GM19238 (cell line): ENCODE results near the gene RGS7BP.

ENCODE experiments used
- DNase-seq: peaks from one replicate; pipeline ENCODE4 v3.0.0; 2011; ENCODE audit warnings: low spot score; ENCODE audit not compliant: insufficient read length

RGS7BP gene

DNA sequence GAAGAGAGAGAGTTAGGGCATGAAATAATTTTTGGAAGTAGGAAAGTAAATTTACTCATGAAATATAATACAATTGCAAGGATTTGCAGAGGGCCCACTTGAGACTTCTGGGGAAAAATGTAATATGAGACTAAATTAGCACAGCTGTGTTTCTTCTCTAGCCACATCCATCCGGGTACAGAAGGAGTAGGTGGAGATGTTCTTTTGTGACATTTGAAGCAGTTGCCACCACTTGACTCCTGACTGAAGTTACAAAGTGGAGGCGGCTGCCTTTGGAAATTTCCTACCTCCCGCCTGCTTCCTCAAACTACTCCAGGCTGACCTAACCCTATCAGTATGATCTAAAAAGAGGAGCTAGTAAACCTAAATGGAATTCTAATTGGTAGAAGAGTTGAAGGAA is 126.4 kb downstream of the RGS7BP start:
- no peak for DNase-seq

DNA sequence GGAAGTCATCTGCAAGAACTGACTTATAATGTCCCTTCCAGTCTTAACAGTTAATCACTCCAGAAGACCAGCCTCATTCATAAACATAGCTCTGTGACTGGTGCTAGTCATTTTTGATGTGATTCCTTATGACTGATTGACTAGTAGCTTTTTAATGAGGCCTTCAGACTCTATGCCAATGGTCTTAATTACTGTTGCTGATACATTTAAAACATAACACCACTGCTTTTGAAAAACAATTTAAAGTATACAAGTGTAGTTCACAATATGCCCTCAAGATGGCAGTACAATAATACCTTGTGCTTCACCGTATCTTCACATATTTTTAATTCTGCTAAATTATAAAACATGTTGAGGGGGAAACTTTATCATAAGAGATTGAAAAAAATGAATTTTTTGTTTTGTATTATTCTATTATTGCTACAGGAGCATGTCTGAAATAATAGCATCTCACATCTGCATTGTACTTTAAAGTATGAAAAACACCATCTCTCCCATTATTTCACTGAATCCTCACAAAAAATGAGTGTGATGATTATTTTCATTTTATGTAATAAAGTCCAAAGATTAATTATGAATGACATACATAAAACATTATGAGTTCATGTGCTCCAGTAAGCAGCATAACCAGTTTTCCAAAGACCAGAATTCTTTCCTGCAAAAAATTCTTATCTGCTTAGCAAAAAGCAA is 129.3 kb downstream of the RGS7BP start:
- no peak for DNase-seq

DNA sequence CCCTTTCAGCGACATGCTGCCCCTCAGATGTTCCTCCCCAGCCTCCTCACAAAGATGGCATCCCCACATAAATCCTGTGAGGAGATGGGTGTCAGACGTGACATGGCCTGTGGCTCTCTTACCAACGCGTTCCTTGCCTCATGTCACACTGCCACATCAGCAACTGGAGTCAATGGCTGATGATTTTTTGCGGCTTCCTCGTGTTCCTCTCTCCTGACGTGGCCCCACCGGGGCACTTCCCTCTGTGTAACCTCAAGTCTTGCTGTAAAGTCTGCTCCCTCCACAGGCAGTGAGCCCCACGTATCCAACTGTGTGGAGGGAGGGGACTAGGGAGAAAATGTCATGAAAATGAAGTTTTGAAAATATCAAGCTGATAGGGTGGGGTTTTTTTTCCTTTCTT is 131.3 kb downstream of the RGS7BP start:
- DNase-seq = no peak

DNA sequence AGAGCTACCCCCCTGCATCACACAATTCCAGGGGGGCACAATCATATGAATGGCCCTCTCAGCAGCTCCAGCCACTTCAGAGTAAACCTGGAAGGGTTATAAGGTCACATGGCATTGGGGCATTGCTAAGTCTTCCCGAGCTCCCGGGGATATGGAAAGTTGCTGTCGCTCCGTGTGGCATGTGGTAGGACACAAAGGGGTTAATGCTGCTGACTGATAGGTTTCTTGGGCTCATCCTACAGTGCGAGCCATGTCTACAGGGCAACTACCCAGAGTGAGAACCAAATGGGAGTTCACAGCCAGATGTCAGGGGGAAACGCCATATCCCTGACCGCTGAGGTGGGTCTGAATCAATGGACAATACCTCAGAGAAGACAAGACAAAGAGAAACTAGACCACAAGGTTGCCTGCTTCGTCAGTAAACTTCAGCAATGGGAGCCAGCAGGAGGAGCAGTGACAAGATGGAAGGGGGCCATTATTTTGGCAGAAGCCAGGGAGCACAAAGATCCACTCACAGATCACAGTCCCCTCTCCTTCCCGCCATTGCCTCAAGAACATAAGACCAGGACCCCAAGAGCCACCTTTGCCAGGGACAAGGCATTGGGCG is 132.1 kb downstream of the RGS7BP start:
- no peak for DNase-seq

DNA sequence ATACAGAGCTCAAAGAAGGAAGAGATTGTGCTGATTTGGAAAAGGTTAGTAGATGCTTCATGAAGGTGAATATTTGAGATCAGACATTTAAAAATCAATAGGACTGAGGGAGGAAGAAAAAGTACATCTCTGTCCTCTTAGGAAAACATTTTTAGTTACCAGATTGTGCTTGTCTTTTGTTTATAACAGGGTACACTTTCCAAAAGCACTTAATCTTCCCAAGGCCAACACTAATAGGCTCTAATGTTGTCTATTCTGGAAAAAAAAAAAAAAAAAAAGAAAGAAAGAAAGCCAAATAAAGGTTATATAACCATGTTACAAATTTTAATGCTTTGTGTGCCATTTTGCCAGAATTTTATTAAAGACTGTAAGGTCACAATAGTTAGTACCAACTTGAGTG is 139.0 kb downstream of the RGS7BP start:
- no peak for DNase-seq

DNA sequence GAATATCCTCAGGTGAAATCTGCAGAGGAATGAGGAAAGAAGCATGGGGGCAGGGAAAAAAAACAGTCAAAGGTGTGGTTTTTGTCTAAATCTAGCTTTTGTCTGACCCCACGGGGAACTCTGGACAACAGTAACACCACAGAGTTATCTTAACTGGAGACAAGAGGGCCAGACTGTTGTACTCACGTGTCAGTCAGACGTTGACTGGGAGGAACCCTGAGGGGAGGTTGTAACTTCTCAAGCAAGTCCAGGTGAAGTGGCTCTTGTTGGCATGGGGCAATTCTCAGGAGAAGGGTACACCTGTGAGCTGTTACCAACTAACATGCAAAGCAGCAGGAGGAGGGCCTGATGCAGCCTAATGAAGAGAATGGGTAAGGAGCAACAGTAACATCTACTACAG is 140.4 kb downstream of the RGS7BP start:
- DNase-seq = no peak

DNA sequence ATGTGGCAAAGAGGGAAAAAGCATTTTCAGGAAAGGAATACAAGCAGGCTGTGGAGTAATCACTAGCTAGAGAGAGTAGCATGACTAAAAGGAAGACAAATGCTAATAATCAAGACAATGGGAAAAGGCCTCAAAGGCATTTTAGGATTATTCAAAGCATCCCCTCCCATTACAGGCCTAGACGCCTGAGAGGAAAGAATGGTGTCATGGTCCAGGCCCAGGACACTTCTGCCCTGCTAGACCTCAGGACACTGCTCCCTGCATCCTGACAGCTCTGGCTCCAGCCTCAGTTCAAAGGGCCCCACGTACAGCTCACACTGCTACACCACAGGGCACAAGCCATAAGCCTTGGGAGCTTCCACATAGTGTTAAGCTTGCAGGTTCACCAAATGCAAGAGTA is 143.7 kb downstream of the RGS7BP start:
- no peak for DNase-seq

DNA sequence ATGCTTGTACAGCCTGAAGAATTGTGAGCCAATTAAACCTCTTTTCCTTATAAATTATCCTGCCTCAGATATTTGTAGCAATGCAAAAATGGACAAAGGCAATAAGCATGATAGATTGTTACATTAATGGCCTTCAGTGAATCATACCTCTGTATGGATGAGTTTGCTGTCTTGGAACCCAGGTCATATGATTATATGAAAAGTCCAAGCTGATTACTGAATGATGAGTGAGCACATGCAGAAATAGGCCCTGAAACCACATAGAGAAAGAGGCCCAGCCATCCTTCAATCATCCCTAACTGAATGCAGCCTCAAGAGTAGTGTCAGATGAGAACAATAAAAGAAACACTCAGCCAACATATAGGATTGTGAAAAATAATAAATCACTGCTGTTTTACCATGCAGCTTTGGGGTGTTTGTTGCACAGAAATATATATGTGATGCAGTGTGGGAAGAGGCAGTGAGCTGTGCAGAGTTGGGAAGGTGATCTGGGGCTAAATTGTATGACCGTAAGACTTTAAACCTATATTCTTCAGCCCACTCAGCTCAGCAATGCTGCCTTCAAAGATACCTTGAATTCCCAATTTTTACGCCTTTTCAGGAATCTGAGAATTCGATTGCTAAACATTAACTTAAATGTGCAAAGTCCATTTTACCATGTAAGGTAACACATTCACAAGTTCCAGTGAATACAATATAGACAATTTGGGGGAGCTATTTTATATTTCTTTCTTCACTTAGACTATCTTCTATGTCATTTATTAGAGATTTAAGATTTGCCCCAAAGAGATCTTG is 148.1 kb downstream of the RGS7BP start:
- no peak for DNase-seq

DNA sequence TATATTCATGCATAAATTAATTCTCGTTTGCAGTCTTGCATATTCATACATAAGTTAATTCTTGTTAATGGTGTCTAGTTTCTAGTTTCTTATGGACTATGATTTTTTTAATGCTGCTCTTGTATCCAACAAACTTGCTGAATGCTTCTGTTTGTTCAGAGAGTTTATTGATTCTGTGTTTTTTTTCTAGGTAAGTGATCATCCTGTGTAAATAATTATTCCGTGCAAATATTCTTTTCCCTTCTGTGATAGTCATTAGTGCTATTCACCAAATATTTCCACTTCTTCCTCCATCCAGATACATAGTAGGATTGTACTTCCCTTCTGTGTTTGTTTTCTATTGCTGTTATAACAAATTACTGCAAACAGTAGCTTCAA is 148.7 kb downstream of the RGS7BP start:
- no peak for DNase-seq

DNA sequence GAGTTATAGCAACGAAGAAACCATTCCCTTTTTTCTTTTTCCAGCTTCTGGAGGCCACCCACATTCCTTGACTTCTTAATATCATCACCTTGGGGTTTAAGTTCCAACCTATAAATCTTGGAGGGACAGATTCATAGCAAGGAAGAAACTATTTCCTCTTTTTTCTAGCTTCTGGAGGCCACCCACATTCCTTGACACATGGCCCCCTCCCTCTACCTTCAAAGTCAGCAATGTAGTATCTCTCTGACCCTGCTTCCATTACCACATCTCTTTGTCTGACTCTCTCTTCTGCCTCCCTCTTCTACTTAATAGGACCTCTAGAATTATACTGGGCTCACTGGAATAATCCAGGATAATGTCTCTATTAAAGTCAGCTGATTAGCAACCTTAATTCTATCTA is 149.8 kb downstream of the RGS7BP start:
- DNase-seq = no peak

DNA sequence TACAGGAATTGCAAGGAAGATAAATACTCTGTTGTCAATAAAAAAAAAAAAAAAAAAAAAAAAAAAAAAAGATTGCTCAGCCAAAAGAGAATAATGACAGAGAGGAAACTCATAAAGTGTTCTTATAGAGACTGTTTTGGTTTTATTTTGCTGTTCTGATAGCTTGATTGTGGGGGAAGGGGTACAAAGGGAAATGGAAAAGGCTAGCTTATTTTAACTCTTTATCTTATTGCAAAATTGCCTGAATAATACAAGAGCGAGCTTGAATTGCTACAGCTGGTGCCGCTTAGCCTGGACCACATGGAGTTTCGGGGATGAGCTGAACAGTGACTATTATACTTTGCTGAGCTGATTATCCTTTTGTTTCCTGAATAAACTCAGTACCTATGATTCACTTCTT is 153.5 kb downstream of the RGS7BP start:
- no peak for DNase-seq
